Measurements from ENCODE around the gene MCF2L2. TPM values are rescaled to one million over a fixed set of nuclear protein-coding genes. Genes with fewer than 3 reads are reported as not detected.

Gene MCF2L2
- total RNA-seq, 1 donor, result 0.09 TPM

DNA sequence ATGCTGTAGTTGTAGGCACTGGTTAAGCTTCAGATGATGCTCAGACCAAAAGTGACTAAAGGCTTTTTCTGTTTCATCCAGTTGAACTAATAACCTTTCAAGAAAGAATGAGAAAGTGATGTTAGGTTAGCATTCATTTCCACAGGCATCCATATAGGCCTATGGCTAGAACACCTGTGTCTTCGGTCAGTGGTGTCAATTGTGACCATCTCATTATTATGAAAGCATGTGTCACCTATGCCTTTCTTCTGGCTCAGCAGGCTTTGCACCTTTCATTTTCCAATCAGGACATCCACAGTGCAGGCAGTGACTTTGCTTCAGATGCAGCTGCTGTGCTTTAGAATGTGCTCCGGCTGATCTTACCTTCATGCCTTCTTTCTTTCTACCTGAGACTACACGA is 117.5 kb downstream of the MCF2L2 start:
- TF ChIP-seq, protein P1, sequence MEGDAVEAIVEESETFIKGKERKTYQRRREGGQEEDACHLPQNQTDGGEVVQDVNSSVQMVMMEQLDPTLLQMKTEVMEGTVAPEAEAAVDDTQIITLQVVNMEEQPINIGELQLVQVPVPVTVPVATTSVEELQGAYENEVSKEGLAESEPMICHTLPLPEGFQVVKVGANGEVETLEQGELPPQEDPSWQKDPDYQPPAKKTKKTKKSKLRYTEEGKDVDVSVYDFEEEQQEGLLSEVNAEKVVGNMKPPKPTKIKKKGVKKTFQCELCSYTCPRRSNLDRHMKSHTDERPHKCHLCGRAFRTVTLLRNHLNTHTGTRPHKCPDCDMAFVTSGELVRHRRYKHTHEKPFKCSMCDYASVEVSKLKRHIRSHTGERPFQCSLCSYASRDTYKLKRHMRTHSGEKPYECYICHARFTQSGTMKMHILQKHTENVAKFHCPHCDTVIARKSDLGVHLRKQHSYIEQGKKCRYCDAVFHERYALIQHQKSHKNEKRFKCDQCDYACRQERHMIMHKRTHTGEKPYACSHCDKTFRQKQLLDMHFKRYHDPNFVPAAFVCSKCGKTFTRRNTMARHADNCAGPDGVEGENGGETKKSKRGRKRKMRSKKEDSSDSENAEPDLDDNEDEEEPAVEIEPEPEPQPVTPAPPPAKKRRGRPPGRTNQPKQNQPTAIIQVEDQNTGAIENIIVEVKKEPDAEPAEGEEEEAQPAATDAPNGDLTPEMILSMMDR (IDR thresholded peaks at IDR 0.05; ENCODE audit: insufficient read depth, low read length), result no peak
- no peak for DNase-seq (ENCODE audit: low read depth)

DNA sequence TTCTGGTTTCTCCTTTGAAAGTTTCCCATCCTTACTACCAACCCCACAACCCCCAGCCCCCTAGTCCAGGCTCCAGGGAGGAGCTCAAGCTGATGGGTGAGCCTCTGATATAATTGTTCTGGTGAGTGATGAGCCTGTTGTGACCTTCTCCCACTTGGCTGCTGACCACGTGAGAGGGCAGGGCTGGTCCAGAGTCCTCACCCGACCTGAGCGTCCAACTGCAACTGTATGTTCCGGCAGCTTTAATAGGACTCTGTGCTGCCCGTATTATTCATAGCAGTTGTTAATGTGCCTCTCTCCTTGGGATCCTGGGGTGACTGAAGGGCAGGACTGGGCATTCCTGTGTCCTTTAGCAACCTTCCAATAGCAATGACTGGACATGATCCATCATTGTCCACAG is 119.1 kb downstream of the MCF2L2 start:
- TF ChIP-seq, protein P1 (IDR thresholded peaks at IDR 0.05; ENCODE audit: insufficient read depth, low read length), result no peak
- DNase-seq (ENCODE audit: low read depth), result no peak
- no peak overlapping the region for H3K4me3 ChIP-seq (ENCODE audit: low read depth, low read length)

More for the DNA sequence above, 117.5 kb downstream of the MCF2L2 start:
- no peak overlapping the region for H3K4me3 ChIP-seq (ENCODE audit: low read depth, low read length)

DNA sequence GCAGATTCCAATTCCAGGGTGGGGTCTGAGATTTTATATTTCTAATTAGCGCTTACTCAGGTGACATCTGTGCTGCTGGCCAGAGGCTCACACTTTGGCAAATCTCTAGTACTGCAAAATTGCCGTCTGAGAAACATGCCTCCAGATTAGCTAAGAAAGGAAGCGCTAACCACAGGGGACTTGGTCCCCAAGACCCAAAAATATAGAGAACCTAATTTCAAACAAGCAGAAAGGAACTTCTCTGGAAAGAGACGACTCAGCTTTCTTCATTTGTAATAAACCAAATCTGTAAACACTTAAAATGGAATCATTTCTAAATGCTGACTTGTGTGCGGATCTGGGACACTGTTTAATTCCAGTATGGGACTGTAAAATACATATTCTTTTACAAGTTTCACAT is 119.7 kb downstream of the MCF2L2 start:
- DNase-seq (ENCODE audit: low read depth), result no peak
- TF ChIP-seq, protein P1 (IDR thresholded peaks at IDR 0.05; ENCODE audit: insufficient read depth, low read length), result no peak
- H3K4me3 ChIP-seq (ENCODE audit: low read depth, low read length), result no peak overlapping the region

DNA sequence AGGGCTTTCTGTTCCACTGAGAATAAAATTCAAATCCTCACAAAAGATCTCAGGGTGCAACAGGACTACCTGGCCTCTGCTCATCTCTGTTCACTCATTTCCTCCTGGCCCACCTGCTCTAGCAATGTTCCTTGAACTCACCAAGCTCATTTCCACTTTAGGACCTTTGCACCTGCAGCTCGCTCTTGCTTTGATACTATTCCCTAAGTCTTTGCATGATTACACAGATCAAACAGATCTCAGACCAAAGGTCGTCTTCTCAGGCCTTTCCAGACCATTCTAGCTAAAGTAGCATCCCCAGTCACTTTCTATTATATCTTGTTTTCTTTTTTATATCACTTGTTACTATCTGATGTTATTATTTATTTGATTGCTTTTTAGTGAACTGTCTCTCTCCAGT is 120.7 kb downstream of the MCF2L2 start:
- no peak for DNase-seq (ENCODE audit: low read depth)
- TF ChIP-seq, protein P1 (IDR thresholded peaks at IDR 0.05; ENCODE audit: insufficient read depth, low read length), result no peak

DNA sequence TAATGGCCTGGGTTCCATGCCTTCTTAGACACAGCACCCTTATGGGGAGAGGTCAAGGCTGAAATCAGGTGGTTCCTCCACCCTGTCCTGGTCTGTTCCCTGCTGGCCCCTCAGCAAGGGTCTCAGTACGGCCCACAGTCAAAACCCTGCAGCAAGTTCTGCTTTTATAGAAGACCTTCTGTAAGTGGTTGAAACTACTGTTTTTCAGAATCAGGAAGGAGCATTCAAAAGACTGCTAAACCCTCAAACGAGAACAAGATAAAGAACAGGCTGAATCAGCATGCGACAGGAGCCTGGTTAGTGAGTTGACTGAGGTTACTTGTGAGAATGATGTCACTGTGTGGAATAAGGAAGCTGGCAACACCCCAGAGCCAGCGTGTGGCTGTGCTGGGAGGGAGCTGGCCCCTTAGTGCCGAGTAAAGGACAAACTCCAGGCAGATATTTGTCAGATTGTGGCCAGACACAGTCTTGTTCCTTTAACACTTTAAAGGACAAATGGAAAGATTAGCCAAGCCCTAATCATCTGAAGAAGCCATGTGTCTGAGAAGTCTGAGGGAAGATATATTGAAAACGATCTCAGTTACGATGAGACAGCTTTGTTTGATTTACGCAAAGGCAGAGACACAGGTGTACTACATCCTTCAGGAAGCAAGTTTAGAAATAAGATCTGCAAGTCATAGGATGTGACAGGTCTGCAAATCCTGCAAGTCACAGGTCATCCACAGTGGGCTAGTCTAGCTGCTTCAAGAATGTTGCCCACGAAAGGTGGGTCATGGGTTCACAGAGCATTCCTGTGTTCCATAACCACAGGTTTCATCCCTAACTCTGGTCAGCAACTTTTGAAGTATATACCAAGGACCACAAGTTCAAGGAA is 121.4 kb downstream of the MCF2L2 start:
- no peak overlapping the region for H3K4me3 ChIP-seq (ENCODE audit: low read depth, low read length)
- TF ChIP-seq, protein P1 (IDR thresholded peaks at IDR 0.05; ENCODE audit: insufficient read depth, low read length), result no peak
- DNase-seq (ENCODE audit: low read depth), result peak; percentile 59

More for the DNA sequence above, 120.7 kb downstream of the MCF2L2 start:
- no peak overlapping the region for H3K4me3 ChIP-seq (ENCODE audit: low read depth, low read length)

DNA sequence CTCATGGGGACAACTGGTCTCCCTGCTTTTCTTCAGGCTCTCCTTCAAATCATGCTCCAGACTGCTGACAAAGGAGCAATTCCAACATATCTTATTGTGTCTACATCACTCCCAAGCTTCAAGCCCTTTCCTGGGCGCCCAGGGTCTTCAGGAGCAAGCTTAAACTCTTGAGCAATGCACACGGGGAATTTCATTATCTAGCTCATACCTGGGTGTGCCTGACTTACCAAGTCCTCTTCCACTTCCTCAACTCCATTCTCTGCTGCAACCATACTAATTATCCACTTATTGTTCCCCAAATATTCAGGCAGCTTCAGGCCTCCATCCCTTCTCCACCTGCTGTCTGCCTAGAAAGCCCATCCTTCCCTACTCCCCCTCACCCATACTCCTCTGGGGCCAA is 124.7 kb downstream of the MCF2L2 start:
- TF ChIP-seq, protein P1 (IDR thresholded peaks at IDR 0.05; ENCODE audit: insufficient read depth, low read length), result no peak
- DNase-seq (ENCODE audit: low read depth), result no peak
- H3K4me3 ChIP-seq (ENCODE audit: low read depth, low read length), result no peak overlapping the region

All from fibroblast of the aortic adventitia (primary cell).